HL-60 (cell line): ENCODE data around the gene UGT2A2.
A peak's percentile ranks its signal among the peaks of the same experiment; 100 is the strongest.

Source experiments
- DNase-seq, 2 experiments: peaks; one replicate each; pipeline ENCODE4 v3.0.0-alpha.2; 2010 to 2020; ENCODE audit warnings: low read depth in 1 of 2, low spot score in 1 of 2
- H3K27ac ChIP-seq: fragments of 250-450 bp; sonication (Bioruptor Pico); replicated peaks from 2 replicates; pipeline ENCODE4 v1.5.1; 2020; ENCODE audit warnings: mild to moderate bottlenecking, moderate library complexity
- H3K27me3 ChIP-seq: fragments of 250-450 bp; sonication (Bioruptor Pico); 2 replicates; pipeline ENCODE4 v1.5.1; 2021; ENCODE audit warnings: mild to moderate bottlenecking, moderate library complexity; ENCODE audit not compliant: insufficient read depth, poor library complexity, severe bottlenecking
- H3K4me3 ChIP-seq: replicated peaks from 2 replicates; pipeline ENCODE4 v1.5.1; 2011; ENCODE audit warnings: mild to moderate bottlenecking, control low read depth, low read length; ENCODE audit not compliant: insufficient read depth
- GABPA ChIP-seq: IDR thresholded peaks from 2 replicates; pipeline ENCODE4 v1.6.1; 2012; ENCODE audit warnings: low read depth
- POLR2AphosphoS5 ChIP-seq: IDR thresholded peaks from 2 replicates; pipeline ENCODE4 v1.6.1; 2012; ENCODE audit warnings: low read depth
- REST ChIP-seq: IDR thresholded peaks from 2 replicates; pipeline ENCODE4 v1.6.1; 2012; ENCODE audit warnings: low read depth; ENCODE audit not compliant: insufficient replicate concordance
- SPI1 ChIP-seq: IDR thresholded peaks from 2 replicates; pipeline ENCODE4 v1.6.1; 2012; ENCODE audit warnings: low read depth, mild to moderate bottlenecking, borderline replicate concordance
- TF ChIP-seq, protein P1 (sequence below): IDR thresholded peaks from one replicate; pipeline ENCODE4 v1.5.1; 2011; ENCODE audit warnings: low read length, control low read depth, inconsistent platforms; ENCODE audit not compliant: insufficient read depth

The UGT2A2 gene

GRCh38 chr4:69549651-69550050 lies 89.8 kb downstream of the UGT2A2 start:
- DNase-seq: no peak
- H3K4me3 ChIP-seq: no peak overlapping the region
- H3K27me3 ChIP-seq: no peaks in the 10 kb centered on the region
- no peak overlapping the region for H3K27ac ChIP-seq
- TF ChIP-seq, protein P1, sequence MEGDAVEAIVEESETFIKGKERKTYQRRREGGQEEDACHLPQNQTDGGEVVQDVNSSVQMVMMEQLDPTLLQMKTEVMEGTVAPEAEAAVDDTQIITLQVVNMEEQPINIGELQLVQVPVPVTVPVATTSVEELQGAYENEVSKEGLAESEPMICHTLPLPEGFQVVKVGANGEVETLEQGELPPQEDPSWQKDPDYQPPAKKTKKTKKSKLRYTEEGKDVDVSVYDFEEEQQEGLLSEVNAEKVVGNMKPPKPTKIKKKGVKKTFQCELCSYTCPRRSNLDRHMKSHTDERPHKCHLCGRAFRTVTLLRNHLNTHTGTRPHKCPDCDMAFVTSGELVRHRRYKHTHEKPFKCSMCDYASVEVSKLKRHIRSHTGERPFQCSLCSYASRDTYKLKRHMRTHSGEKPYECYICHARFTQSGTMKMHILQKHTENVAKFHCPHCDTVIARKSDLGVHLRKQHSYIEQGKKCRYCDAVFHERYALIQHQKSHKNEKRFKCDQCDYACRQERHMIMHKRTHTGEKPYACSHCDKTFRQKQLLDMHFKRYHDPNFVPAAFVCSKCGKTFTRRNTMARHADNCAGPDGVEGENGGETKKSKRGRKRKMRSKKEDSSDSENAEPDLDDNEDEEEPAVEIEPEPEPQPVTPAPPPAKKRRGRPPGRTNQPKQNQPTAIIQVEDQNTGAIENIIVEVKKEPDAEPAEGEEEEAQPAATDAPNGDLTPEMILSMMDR: no peak
- TF ChIP-seq REST: no peak
- no peak for TF ChIP-seq POLR2AphosphoS5
- no peak for TF ChIP-seq GABPA
- no peak for TF ChIP-seq SPI1

DNA sequence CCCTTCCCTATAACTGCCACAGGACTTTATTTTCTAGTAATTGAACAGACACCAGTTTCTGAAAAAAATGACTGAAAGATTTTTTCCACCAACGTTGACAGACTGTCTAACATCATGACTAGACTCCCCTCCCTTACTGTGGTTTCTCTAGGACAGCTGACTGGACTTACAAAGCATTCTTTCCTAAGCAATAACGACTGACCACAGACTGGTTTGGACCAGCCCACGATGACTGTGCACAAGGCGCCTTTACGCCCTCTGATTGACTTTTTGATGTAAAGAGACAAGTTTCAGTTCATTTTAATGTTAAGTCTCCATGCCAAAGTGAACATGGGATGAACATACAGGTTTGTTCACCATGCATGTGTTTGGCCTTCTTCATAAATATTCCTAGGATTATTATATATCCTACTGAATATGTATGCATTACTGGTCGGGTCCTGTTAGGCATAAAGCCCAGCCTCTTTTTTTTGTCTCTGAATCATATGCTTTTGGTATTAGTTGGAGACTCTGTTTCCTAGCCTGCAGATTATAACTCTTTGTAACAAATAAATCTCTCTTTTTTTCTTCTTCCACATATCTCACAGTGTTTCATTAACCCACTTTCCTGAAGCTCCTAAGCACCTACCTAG lies 93.2 kb downstream of the UGT2A2 start:
- DNase-seq: peak in 1 of 2 experiments; percentile 44
- no peaks in the 10 kb centered on the region for H3K27me3 ChIP-seq
- TF ChIP-seq, protein P1: no peak
- TF ChIP-seq POLR2AphosphoS5 (0 out of 2 replicates have a peak, but pooled peaks have one; percentile 39), GABPA (no peak), SPI1 (no peak), REST (no peak)
- H3K27ac ChIP-seq: no peak overlapping the region
- no peak overlapping the region for H3K4me3 ChIP-seq
